Hepatocyte (in vitro differentiated cells): ENCODE measurements around the gene PABPN1. TPM values are rescaled to one million over a fixed set of nuclear protein-coding genes. Genes with fewer than 3 reads are reported as not detected.

Experiments used
- DNase-seq: peaks from one replicate; pipeline ENCODE4 v3.0.0-alpha.2; 2016; ENCODE audit warnings: low spot score
- H2AFZ ChIP-seq: fragments of 200-600 bp; sonication (generic); 2 replicates; pipeline ENCODE4 v1.6.0; 2016; ENCODE audit warnings: antibody characterized with exemption, mild to moderate bottlenecking
- H3K27ac ChIP-seq: fragments of 200-600 bp; sonication (generic); 2 replicates; pipeline ENCODE4 v1.5.1; 2016; ENCODE audit warnings: mild to moderate bottlenecking
- H3K27me3 ChIP-seq: fragments of 200-600 bp; sonication (generic); 2 replicates; pipeline ENCODE4 v1.6.1; 2016
- H3K36me3 ChIP-seq: fragments of 200-600 bp; sonication (generic); replicated peaks from 2 replicates; pipeline ENCODE4 v1.5.1; 2016; ENCODE audit warnings: low read depth; ENCODE audit not compliant: insufficient read depth
- H3K4me1 ChIP-seq: fragments of 200-600 bp; sonication (generic); 2 replicates; pipeline ENCODE4 v1.5.1; 2016; ENCODE audit warnings: mild to moderate bottlenecking, moderate library complexity; ENCODE audit not compliant: insufficient read depth
- H3K4me2 ChIP-seq: fragments of 200-600 bp; sonication (generic); 2 replicates; pipeline ENCODE4 v1.6.0; 2016
- H3K4me3 ChIP-seq: fragments of 200-600 bp; sonication (generic); 2 replicates; pipeline ENCODE4 v1.5.1; 2016; ENCODE audit warnings: mild to moderate bottlenecking
- H3K79me2 ChIP-seq: fragments of 200-600 bp; sonication (generic); 2 replicates; pipeline ENCODE4 v1.6.0; 2017; ENCODE audit warnings: mild to moderate bottlenecking
- H3K9me2 ChIP-seq: fragments of 200-600 bp; sonication (generic); replicated peaks from 2 replicates; pipeline ENCODE4 v1.6.0; 2017; ENCODE audit warnings: mild to moderate bottlenecking; ENCODE audit not compliant: insufficient read depth
- H3K9me3 ChIP-seq: fragments of 200-600 bp; sonication (generic); 2 replicates; pipeline ENCODE4 v1.5.1; 2016; ENCODE audit warnings: low read depth, mild to moderate bottlenecking
- H4K20me1 ChIP-seq: fragments of 200-600 bp; sonication (generic); 2 replicates; pipeline ENCODE4 v1.6.0; 2016; ENCODE audit warnings: mild to moderate bottlenecking; ENCODE audit not compliant: insufficient read depth, poor library complexity, severe bottlenecking
- CTCF ChIP-seq: fragments of 200-600 bp; sonication (generic); IDR thresholded peaks from 2 replicates; pipeline ENCODE4 v1.5.1; 2016; ENCODE audit warnings: antibody characterized with exemption, mild to moderate bottlenecking; ENCODE audit not compliant: poor library complexity
- EZH2 ChIP-seq: fragments of 200-600 bp; sonication (generic); IDR thresholded peaks from 2 replicates; pipeline ENCODE4 v1.6.1; 2016; ENCODE audit warnings: antibody characterized with exemption, mild to moderate bottlenecking, borderline replicate concordance
- EZH2phosphoT487 ChIP-seq: fragments of 200-600 bp; sonication (generic); IDR thresholded peaks from one replicate; pipeline ENCODE4 v1.6.1; 2018; ENCODE audit warnings: antibody characterized with exemption, mild to moderate bottlenecking, low read depth, moderate library complexity; ENCODE audit not compliant: unreplicated experiment, severe bottlenecking
- WGBS: methylation state at CpG from one replicate; pipeline ENCODE4 v1.1.6; 2016; ENCODE audit warnings: low lambda C conversion rate; ENCODE audit errors: missing lambda C conversion rate; 5-methylcytosine and 5-hydroxymethylcytosine counted together
- polyA plus RNA-seq: library from polyadenylated mRNA; unstranded; fragments of >200 nt; fragmentation: Nextera tagmentation; extraction: Ambion mirVana; gene quantifications from 2 replicates; pipeline ENCODE4 v1.2.1, GENCODE V29; 2016
- total RNA-seq: library from RNA; depleted of rRNA; stranded (reverse); fragments of >200 nt; gene quantifications from 2 replicates; pipeline ENCODE4 v1.2.3, GENCODE V29; 2014

PABPN1 gene
- total and polyA plus RNA-seq, 2 experiments from 2014 or later: 116 to 213 TPM

DNA sequence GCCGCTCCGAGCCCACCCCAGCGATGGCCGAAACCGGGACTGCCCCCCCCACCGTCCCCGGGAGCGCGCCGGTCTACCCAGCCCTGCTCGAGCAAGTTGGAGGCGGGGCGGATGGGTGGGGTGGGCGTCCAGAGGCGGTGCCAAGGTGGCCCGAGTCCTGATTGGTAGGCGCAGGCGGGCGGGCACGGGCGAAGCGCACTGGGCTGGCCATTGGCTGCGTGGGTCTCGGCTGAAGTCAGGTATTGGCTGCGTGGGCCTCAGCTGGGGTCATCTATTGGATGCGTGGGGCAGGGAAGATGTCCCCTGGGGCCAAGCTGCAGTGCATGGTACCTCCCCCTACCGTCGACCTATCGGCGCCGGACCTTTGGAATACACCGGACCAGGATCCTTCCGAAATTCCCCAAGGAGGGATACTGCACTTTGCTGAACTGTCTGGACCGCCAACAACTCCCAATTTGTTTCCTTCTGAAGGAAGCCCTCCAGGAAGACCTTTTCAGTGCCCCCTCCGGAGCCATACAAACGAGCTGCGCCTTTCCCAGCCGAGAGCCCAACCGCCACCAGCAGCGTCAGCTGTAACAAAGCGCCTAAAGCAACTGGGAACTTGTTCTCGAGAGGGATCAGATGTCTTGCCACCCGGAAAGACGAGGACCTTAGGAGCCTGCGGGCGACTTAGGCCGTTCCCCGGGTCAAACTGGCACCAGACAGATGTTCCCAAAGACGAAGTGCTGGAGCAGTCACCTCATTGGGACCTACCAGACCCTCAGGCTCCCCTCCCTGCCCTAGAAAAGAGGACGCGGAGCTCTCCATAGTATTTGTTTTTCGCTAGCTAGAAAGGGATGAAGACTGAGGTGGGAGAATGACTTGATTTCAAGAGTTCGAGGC, 35.0 kb upstream of the PABPN1 start, which contains the start of gene HOMEZ:
Gene HOMEZ, minus strand, starts transcription at position 113 of the 882 bp plus-strand sequence. CDS start 180 bp downstream, outside the sequence.
- Histone ChIP-seq H3K4me3 (peak within 1 kb of the TSS; percentile 69), H4K20me1 (no peaks in the 10 kb centered on the region), H3K4me1 (peaks cover 11% of the 10 kb centered on the region), H3K4me2 (peak within 1 kb of the TSS; percentile 88), H3K27me3 (no peaks in the 10 kb centered on the region), H2AFZ (peak within 1 kb of the TSS; percentile 85), H3K79me2 (peaks cover 41% of the 10 kb centered on the region), H3K9me3 (no peaks in the 10 kb centered on the region), H3K9me2 (no peaks in the 10 kb centered on the region), H3K36me3 (no peaks in the 10 kb centered on the region), H3K27ac (peak within 1 kb of the TSS; percentile 92)
- peak; percentile 98 for DNase-seq
- TF ChIP-seq EZH2: no peak
- no peak for TF ChIP-seq EZH2phosphoT487
- 2% methylated on average over 38 of the region's 53 CpGs for WGBS

GRCh38 chr14:23286902-23287479, 34.3 kb upstream of the PABPN1 start:
- no peak for DNase-seq
- H3K9me3 ChIP-seq: no peaks in the 10 kb centered on the region

GRCh38 chr14:23294734-23295561, 26.3 kb upstream of the PABPN1 start:
- H4K20me1 ChIP-seq: no peaks in the 10 kb centered on the region
- TF ChIP-seq EZH2: no peak
- peak; percentile 82 for TF ChIP-seq CTCF
- no peak for TF ChIP-seq EZH2phosphoT487
- H3K27me3 ChIP-seq: peaks cover 3% of the 10 kb centered on the region
- 49% methylated on average over 24 of the region's 24 CpGs for whole genome bisulfite sequencing
- DNase-seq: peak; percentile 76
- H3K9me3 ChIP-seq: no peaks in the 10 kb centered on the region
- H3K4me3 ChIP-seq: no peak overlapping the region
- H3K4me1 ChIP-seq: peaks cover 10% of the 10 kb centered on the region
- H3K79me2 ChIP-seq: peaks cover 4% of the 10 kb centered on the region
- H3K36me3 ChIP-seq: no peaks in the 10 kb centered on the region
- H3K9me2 ChIP-seq: no peaks in the 10 kb centered on the region
- H2AFZ ChIP-seq: no peak overlapping the region
- no peak overlapping the region for H3K4me2 ChIP-seq
- no peak overlapping the region for H3K27ac ChIP-seq

More at GRCh38 chr14:23286902-23287479, 34.3 kb upstream of the PABPN1 start:
- WGBS: 60% methylated on average over 6 of the region's 6 CpGs
- Histone ChIP-seq H3K27me3 (no peaks in the 10 kb centered on the region), H3K9me2 (no peaks in the 10 kb centered on the region), H2AFZ (peak overlapping the region; percentile 66), H4K20me1 (no peaks in the 10 kb centered on the region), H3K27ac (peak overlapping the region; percentile 92), H3K79me2 (peaks cover 36% of the 10 kb centered on the region), H3K36me3 (no peaks in the 10 kb centered on the region), H3K4me3 (peak overlapping the region; percentile 40), H3K4me1 (peaks cover 11% of the 10 kb centered on the region), H3K4me2 (peak overlapping the region; percentile 76)
- TF ChIP-seq CTCF (no peak), EZH2 (no peak), EZH2phosphoT487 (no peak)
